Fibroblast of pulmonary artery (primary cell): ENCODE results near the gene SEMA6C.

Experiments
- DNase-seq: peaks from one replicate; pipeline ENCODE4 v3.0.0-alpha.2; 2010; ENCODE audit warnings: low read depth
- H3K4me3 ChIP-seq: replicated peaks from 2 replicates; pipeline ENCODE4 v1.5.1; 2011; ENCODE audit warnings: low read depth, mild to moderate bottlenecking, control low read depth, low read length, moderate library complexity
- TF ChIP-seq, protein P1 (sequence below): IDR thresholded peaks from 2 replicates; pipeline ENCODE4 v1.5.1; 2011; ENCODE audit warnings: mild to moderate bottlenecking, control low read depth, low read length, inconsistent platforms; ENCODE audit errors: missing control alignments

The SEMA6C gene

DNA sequence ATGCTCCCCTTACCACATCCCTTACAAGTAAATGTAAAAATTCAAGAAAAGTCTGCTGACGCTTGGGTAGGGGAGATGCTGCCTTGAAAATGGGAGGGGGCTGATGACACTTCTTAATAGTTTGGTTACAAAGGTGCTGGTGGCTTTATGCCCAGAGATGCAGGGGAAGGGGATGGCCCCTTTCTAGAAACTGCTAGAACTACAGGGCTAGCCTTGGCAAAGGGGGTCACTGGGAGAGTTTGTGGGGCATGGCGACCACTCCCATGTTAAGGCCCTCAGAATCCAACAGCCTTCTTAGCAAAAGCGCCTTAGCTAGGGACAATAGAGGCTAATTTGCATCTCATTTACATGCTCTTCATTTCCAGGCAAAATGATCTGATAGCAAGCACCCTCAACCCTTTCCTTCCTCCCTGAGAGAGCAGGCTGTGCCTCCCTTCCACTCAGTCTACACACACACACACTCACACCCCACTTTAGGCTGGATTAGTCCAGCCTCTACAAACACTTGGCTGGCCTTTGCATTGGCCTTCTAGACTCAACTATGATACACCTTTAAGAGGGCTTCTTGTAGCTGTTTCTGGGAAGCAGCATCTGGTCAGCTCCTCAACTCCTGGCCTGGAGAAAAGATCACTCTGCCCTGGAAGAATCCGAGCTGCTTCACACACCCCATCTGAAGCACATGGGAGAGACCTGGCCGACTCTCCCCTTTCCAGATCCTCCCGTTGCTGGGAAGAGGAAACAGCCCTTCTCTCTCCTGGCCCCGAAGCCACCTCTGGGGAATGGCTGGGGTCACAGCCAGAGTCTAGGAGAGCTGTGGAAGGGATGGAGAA lies 1.7 kb downstream of the SEMA6C start:
- DNase-seq: peak; percentile 20
- H3K4me3 ChIP-seq: peak overlapping the region; percentile 71
- TF ChIP-seq, protein P1, sequence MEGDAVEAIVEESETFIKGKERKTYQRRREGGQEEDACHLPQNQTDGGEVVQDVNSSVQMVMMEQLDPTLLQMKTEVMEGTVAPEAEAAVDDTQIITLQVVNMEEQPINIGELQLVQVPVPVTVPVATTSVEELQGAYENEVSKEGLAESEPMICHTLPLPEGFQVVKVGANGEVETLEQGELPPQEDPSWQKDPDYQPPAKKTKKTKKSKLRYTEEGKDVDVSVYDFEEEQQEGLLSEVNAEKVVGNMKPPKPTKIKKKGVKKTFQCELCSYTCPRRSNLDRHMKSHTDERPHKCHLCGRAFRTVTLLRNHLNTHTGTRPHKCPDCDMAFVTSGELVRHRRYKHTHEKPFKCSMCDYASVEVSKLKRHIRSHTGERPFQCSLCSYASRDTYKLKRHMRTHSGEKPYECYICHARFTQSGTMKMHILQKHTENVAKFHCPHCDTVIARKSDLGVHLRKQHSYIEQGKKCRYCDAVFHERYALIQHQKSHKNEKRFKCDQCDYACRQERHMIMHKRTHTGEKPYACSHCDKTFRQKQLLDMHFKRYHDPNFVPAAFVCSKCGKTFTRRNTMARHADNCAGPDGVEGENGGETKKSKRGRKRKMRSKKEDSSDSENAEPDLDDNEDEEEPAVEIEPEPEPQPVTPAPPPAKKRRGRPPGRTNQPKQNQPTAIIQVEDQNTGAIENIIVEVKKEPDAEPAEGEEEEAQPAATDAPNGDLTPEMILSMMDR: no peak

DNA sequence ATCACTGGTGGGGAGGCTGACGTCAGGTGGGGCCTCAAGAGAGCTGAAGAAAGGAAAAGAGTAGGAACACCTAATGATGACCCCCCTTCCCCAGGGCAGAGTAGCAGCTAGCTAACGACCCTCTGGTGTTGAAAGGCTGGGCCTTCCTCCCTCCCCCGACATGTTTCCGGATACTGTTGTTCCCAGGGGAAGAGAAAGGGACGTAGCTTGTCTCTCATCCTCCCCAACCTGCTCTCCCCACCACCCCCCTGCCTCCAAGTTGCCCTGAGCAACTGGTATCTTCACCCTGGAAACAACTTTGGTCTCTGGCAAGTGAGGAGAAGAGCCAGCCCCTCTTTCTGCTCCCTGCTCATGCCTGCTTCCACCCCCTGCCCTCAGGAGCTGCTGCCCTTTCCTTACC lies 2.4 kb downstream of the SEMA6C start:
- TF ChIP-seq, protein P1: no peak
- DNase-seq: no peak
- no peak overlapping the region for H3K4me3 ChIP-seq

DNA sequence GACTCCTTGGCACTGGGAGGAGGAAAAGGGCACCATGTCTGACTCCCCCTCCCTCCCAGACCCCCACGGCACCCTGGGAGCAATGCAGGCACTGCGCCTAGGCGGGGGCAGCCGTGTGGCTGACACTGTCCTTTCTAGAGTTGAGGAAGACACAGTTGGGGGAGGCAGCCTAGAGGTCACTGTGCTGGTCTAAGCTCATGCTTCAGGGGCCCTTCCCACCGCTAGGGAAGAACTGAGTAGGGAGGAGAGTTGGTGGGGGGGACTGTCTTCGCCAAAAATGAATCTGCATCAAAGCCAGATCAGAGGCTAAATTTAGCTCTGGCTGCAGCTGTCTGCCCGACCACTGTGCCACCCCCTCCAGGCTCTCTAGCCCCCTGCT lies 3.4 kb downstream of the SEMA6C start:
- TF ChIP-seq, protein P1: no peak
- no peak for DNase-seq
- no peak overlapping the region for H3K4me3 ChIP-seq

DNA sequence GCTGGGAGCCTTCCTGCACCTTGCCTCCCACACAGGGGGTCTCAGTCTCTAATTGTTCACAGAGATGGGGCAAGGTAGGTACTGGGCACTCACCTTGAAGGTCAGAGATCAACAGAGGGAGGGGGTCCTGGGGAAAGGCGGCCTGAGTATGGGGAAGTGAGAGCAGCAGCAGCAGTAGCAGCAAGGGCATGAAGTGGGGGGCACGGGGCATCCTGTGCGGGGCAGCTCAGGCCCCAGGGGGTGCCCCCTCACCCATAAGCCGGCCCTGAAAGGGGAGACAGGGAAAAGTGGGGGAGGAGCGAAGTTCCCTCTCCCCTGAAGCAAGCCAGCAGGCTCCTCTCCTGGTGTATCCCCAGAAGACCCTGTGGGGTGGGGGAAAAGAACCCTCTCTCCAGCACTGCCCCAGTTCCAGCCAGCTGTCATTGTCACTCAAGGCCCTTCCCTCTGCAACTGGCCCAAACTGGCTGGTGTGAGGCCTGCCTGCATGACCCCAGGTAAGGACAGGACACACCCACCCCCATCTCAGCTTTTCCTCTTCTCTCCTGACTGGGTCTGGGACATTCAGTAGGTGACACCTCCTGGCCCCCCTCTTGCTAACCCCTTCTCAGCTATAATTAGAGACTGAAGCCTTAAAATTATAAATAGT lies 3.9 kb downstream of the SEMA6C start:
- DNase-seq: no peak
- TF ChIP-seq, protein P1: no peak
- H3K4me3 ChIP-seq: no peak overlapping the region

DNA sequence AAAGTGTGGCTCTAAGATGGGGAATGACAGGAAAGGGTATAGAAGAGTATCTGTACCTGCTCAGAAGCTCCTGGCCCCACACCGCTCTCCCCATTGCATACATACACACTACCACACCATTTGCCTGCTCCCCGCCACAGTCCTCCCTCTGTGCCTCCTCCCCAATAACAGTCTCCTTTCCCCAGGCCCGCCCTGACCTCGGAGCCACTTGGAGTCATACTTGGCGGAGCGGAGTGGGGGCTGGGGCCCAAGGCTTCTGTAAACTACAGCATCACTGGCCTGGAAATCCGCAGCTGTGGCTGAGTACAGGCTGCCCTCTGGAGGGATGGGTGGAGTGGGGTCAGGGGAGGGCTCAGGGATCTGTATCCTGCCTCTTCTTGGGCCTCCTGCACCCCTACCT lies 8.6 kb downstream of the SEMA6C start:
- no peak for DNase-seq
- TF ChIP-seq, protein P1: no peak
- no peak overlapping the region for H3K4me3 ChIP-seq

DNA sequence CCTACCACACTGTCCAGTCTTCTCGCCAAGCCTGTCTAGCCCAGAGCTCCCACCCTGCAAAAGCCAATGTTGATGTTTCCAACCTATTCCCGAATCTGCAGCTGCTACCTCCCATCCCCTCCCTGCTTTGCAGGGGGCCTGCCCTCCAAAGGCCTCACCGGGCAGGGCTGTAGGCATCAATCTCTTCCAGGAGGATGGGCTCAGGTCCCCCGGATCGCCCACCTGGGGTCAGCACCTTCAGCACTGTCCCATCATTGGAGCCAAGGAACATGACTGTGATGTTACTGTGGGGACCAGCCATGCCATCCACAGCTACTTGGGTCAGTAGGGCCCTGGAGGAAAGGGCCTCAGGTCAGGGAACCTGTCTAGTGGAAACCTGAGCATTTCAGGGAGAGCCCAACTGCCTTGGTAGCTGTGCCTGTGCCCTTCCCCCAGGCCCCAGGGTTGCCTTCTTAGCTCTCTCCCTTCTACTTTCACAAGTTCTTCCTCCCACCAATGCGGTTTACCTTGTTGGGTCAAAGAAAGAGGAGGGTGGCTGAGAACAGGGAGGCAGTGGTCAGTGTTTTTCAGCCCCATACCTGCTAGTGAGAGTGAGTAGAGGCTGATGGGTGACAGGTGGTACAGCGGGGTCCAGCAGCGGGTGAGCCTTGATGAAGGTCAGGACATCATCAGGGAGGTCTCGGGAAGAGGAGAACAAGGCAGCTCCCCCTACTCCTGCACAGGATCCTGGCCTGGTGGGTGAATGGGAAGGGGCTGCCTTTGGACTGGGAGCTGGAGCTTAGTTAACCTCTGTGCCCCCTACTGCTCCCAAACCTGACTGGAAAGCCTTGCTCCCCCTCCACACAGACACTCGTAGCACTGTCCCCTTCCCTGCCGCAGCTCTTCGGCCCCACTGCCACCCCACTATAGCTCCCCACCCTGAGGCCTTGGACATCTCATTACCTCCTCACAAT lies 10.7 kb downstream of the SEMA6C start:
- no peak overlapping the region for H3K4me3 ChIP-seq
- DNase-seq: no peak
- TF ChIP-seq, protein P1: no peak
